K562 treated with DMSO at 1 percent for 48 hours (cell line): Measurements from ENCODE around the gene AMPH. TPM values are rescaled to one million over a fixed set of nuclear protein-coding genes. Genes with fewer than 3 reads are reported as not detected.

Experiments
- total RNA-seq: library from RNA; unstranded; fragments of 300-600 nt; gene quantifications from 2 replicates; pipeline ENCODE4 v1.2.3, GENCODE V29; 2022; ENCODE audit warnings: low replicate concordance; ENCODE audit errors: extremely low read depth

The AMPH gene
- total RNA-seq = not detected in 2 replicates

DNA sequence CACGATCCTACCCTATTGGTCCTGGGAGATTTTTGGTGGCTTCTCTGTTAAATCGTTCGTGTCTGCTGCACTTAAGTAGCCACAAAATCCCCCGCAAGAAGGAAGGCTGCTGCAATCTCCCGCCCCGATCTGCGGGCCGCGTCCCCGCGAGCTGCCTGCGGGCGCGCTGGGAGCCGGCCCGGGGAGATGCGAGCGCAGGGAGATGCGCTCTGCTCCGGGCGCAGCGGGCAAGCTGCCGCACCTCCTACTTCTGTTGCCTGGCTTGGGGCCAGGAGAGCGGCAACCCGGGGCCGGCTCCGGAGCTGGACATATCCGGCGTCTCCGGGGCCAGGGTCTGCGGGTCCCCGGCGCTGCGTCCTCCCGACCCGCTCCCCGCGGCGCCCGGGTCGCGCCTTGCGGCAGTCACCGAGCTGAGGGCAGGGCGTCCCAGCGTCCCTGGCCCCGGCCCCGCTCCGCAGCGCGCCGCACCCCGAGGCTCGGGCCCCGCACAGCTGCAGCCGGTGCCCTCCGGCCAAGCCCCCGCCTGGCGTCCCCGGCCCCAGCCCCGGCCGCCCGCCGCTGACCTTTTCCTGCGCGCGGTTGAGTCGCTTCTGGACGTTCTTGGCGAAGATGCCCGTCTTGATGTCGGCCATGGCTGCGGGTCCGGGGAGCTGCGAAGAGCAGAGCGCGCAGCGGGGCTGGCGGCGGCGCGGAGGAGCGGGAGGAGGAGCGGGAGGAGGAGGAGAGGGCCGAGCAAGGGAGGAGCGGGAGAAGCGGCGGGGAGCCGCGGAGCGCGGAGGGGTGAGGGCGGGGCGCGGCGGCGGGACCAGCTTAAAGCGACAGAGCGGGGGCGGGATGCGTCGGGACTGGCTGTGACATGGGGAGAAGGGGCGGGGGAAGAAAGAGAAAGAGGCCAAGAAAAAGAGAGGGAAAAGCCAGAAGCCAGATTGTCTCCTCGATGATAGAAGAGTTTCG is at the start of gene AMPH:
Gene AMPH (minus strand): TSS at position 654 of the 954 bp plus-strand sequence. CDS start 22 bp downstream, at position 632.

